Hematopoietic multipotent progenitor cell treated with erythropoietin and hydrocortisone succinate and interleukin-3 and kit ligand, for 17 days (in vitro differentiated cells): ENCODE results near the gene LRRC2.
"Not testable (repeated sequence)": the region's sequence is repeated elsewhere in the genome, so short reads cannot be mapped to it uniquely, and the experiment has no call there.

Experiments used
- DNase-seq: peaks from one replicate; pipeline ENCODE4 v3.0.0-alpha.2; 2015; ENCODE audit warnings: low spot score

LRRC2 gene

GRCh38 chr3:46584598-46585467 is 18.7 kb upstream of the LRRC2 start:
- DNase-seq: no peak

DNA sequence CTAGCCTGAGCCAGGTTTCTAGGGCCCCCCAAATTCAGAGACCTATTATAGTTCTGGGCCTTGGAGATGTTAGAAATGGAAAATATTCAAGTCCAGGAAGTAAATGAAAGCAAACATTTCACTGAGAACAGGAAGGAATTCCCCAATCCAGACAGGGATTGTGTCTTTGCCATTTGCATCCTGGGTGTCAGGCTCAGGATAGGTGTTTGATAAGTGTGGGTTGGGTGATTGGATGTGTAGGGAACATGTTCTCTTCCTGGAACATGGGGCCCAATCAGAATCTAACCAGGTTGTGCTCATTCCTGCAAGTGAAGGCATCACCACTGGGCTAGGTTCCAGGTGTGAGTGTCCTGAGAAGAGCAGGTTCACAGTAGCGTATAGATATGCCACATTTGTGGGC is 14.6 kb upstream of the LRRC2 start:
- no peak for DNase-seq

GRCh38 chr3:46579756-46580286 is 13.7 kb upstream of the LRRC2 start:
- no peak for DNase-seq

DNA sequence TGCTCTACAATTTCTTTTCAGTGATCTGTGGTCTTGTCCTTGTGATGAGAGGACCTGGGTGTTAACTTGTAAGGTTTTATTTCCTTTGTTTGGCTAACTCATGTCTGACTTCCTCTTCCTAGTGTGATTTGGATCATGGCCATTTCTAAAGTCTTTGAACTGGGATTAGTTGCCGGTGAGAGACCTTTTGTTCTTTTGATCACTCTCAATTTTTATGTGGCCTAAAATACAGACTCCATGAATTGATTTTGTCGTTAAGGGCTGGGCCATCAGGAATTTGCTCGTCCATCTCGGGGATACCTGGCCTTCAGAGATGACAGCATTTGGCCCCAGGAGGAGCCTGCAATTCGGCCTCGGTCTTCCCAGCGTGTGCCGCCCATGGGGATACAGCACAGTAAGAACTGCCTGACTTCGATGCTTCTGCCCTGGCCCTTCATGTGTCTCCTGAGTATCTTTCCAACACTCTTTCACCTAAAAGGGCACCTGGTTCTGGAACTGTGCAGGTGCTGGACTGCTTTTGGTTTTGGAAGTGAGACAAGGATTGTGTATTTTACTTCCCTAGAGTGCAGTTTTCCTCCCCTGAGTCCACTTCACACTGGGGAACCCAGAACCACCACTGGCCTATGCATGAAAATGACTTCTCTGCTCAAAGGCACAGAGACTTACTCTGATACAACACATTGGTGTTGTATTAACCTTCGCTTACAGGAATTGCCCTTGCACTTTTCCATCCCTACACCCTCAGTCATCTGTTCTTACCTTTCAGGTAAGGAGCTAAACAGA is 13.1 kb upstream of the LRRC2 start:
- no peak for DNase-seq

DNA sequence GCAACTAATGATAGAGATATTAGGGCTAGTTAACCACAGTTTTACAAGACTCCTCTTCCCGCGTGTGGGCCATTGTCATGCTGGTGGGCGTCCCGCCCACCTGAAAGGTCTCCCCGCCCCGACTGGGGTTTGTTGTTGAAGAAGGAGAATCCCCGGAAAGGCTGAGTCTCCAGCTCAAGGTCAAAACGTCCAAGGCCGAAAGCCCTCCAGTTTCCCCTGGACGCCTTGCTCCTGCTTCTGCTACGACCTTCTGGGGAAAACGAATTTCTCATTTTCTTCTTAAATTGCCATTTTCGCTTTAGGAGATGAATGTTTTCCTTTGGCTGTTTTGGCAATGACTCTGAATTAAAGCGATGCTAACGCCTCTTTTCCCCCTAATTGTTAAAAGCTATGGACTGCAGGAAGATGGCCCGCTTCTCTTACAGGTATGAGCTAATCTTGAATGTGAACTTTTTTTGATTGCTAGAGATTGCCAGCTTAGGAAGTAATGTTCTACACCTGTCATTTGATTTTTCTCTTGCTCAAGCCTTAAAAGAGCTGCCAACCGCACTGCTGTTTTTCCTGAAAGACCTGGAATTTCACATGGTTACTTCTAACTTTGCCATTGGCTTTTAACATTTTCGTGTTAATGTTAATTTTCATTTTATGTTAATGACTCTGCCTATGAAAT is 11.6 kb upstream of the LRRC2 start:
- not testable (repeated sequence) for DNase-seq

DNA sequence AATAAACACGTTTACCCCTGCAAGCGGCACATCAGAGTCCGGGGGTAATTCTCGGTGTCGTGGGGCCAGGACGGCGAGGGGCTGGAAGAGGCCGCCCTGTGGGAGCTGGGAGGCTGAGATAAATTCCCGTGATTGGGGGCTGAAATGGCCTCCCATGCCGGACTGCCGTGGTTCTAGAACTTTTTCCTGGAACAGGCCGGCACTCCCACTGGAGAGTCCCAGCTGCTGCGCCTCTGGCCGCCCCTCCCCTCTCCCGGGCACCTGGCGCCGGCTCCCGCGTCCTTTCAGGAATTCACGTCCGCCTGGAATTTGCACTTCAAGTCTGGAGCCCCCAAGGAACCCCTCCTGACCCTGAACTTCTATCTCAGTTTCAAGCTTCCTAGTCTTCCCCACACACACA is 10.8 kb upstream of the LRRC2 start:
- DNase-seq: no peak

DNA sequence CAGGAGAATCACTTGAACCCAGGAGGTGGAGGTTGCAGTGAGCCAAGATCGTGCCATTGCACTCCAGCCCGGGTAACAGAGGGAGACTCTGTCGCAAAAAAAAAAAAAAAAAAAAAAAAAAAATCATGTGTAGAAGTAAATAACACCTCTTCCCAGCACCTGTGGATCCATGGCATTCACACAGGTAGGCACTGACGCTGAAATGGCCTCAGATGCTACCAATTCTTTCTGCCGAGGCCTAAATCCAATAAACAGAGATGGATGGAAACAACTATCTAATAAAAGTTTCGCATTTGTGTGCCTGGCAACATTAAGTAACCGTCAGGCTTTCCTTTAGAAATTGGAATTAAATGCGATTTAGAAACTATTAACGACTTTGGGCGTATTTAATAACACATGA is 10.3 kb upstream of the LRRC2 start:
- DNase-seq: no peak

DNA sequence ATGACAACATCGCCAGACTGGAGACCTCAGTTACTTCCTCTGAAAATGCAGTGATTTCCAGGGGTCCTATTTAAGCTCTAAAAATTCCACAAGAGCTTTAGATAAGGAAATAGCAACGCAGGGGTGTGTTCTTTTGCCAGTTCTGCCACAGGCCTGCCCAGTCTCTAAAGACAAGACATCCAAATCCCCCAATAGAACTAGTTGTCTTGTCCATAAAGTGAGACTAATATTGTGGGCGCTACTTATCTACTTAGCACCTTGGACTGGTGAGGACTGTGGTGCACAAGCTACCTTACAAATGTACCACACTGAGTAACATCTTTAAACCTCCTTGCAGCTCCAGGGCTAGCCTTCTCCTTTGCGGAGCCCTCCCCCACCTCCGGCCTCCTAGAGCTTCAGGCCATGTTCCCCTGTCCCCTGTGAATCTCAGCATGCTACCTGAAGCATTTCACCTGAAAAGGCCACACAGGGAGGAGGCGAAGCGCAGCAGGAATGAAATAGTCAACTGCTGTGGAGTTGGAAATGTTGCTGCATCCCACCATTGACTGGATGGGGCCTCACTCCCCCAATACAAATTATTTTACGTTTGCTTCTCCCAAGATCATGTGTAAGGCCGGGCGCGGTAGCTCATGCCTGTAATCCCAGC is 9.6 kb upstream of the LRRC2 start:
- DNase-seq: no peak

GRCh38 chr3:46574881-46575576 is 8.9 kb upstream of the LRRC2 start:
- DNase-seq: no peak

DNA sequence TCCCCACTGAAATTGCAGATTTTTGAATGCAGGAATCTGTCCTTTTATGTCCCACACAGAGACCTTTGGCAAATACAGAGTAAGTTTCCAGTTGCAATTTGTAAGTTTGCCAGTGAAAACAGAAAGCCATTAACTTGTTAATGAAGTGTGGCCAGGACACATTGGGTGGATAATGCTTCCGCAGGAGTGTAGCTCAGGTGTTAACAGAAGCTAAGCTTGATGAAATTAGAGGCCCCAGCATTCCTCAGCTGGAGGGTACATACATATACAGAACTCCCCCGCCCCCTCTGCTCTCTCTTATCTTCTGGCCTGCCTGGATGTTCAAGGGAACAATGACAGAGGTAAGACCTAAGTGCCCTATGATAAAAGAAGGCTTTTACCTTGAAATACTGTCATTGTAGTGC is 8.1 kb upstream of the LRRC2 start:
- no peak for DNase-seq

- no peak for DNase-seq
These were observed 7.6 kb upstream of the LRRC2 start for GRCh38 chr3:46573701-46574100.

- DNase-seq: no peak
These were observed 5.6 kb upstream of the LRRC2 start for GRCh38 chr3:46571684-46572083.

DNA sequence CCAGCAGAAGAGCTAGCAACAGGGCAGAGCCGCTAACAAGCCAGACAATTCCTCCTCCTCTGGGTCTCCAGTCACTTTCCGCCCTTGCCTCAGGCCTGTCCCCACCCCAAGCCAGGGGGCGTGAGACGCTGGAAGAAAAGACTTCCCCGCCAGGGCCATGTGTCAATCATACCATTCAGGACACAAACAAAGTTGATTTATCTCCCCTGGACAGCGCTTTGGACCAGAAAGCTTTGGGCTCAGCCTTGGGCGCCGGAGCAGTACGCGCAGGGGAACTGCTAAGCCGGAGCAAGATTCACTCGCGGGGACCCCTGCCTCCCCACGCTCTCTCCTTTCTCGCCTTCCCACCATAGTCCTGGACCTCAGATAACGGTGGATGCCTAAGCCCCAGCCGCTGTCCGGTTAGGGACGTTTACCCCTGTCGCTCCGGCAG is 479 bp downstream of the LRRC2 start:
- DNase-seq: peak; percentile 70

GRCh38 chr3:46565077-46565476 is 1.0 kb downstream of the LRRC2 start:
- DNase-seq: no peak

DNA sequence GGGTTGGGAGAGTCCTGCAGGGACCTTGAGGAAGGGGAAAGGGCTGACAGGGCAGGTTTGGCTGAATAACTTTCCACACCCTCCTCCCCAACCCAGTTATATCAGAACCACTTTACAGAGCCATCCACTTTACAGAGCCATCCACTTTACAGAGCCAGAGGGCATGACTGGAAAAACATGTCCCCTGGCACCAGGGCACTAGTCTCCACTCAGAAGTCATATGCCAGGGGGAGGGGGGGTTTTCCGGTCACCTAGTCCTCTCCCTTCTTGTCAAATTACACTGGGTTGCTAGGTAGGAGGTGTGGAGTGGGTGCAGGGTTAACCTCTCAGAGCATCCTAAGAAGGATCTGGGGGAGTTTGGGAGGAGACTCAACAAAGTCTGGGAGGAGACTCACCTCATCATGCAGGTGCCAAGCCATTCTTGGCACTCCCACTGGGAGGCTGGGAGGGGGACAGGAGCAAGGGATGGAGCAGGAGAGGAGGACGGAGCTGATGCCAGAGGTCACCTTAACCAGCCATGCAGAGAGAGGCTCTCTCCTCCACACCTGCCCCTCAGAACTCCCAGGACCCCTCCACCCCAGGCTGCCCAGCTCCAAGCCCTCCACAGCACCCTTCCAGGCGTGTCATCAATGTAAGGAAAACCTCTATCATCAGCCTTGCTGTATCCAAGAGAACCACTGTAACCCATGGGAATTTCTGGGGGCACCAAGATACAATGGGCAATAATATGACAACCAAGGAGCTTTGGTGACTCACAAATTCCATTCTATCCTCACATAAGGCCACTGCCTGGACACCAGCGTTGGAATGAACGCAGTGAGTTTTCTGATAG is 1.7 kb downstream of the LRRC2 start:
- DNase-seq: peak; percentile 38

- DNase-seq: peak; percentile 44
These were observed 4.2 kb downstream of the LRRC2 start for GRCh38 chr3:46561951-46562350.

DNA sequence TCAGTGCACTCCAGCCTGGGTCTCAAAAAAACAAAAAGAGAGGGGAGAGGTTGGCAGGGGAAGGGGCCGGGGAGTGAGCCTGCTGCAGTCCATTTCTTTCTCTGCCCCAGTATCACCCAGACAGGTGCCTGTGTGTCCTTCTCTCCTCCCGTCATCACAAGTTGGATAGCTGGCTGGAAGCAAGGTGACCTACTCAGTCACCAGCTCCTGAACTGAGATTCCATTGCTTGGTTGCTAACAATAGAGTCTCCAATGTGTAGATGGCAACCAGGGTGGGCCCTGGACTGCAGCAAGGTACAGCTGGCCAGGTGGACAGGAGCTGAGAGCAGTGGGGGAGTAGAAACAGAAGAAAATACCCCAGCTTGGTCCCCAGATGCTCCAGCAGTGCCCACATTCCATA is 4.6 kb downstream of the LRRC2 start:
- no peak for DNase-seq

DNA sequence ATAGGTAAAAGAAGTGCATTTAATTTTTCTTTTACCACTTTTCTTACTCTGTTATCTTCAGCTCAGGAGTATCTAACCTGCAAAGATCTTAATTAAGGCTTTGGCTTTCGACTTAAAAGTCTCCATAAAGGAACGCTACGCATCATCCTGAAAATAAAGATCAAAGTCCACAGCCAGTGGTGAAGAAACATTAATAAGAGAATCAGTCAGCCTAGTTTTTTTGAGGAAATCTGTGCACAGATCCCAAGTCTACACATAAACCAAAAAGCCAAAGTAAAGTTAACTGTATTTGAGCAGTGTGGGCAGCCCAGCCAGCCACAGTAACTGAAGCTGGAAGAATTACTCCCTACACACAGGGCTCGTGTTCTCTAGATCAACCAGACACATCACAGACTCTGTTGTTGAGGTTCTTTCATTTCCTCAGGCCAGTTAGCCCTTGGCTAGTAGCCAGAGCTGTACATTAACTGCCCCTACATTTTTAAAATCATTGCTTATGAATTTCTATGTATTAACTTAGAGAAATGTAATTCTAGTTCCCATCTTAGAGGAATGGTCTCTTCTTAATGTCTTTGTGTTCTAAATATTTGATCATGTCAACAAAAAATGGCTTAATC is 6.9 kb downstream of the LRRC2 start:
- DNase-seq: no peak

DNA sequence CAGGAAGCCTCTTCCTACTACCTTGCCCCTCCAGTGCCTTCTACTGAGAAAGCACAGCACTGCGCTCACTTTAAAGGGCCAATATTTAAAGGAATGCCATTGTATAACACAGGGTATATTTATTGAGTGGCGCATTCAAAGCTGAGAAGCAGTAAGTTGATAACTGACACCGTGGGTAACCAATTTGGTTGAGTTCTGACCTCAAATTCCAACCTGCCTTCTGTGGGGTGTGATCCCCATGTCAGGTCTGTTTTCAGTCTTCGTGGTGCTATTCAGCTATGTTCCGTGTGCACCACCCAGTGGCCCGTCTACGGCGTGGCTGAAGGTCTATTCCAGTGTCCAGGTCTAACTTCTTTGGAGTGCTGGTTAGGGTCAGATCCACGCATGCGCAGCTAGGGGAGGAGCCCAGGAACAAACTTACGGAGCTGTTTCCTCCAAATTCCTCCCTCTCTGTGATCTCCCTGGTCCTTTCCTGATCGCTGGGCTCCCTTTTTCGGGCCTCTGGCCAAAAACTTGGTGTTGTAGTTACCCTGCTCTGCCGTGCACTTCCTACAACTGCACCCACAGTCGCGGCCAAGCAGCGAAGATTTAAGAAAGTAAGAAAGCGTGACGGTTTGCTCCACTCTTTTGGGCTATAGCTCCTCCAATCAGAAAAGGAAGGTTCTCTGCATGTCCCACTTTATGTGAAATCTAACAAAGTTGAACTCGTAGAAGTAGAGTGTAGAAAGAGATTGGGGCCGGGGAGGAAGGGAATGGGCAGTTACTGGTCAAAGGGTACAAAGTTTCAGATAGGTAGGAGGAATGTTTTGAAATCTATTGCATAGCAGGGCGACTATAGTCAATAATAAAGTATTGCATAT is 7.7 kb downstream of the LRRC2 start:
- DNase-seq: peak; percentile 93
